Loucy (cell line): Measurements from ENCODE around the gene PKDCC.

Experiments used
- H2AFZ ChIP-seq: fragments of 200-600 bp; sonication (generic); 2 replicates; pipeline ENCODE4 v1.6.0; 2016; ENCODE audit warnings: antibody characterized with exemption, mild to moderate bottlenecking, low read length, moderate library complexity
- H3F3A ChIP-seq: fragments of 200-600 bp; 2 replicates; pipeline ENCODE4 v1.6.0; 2016; ENCODE audit warnings: antibody characterized with exemption, low read depth, mild to moderate bottlenecking
- H3K27me3 ChIP-seq: fragments of 200-600 bp; sonication (generic); 2 replicates; pipeline ENCODE4 v1.6.1; 2014; ENCODE audit warnings: low read length, mild to moderate bottlenecking; ENCODE audit not compliant: insufficient read depth, poor library complexity, severe bottlenecking
- H3K36me3 ChIP-seq: fragments of 200-600 bp; sonication (generic); 2 replicates; pipeline ENCODE4 v1.6.1; 2016; ENCODE audit warnings: low read length; ENCODE audit not compliant: insufficient read depth
- H3K4me1 ChIP-seq: fragments of 200-600 bp; sonication (generic); 2 replicates; pipeline ENCODE4 v1.5.1; 2014; ENCODE audit warnings: low read length, mild to moderate bottlenecking; ENCODE audit not compliant: insufficient read depth, poor library complexity, severe bottlenecking
- H3K4me2 ChIP-seq: fragments of 200-600 bp; sonication (generic); 2 replicates; pipeline ENCODE4 v1.6.0; 2014; ENCODE audit warnings: antibody characterized with exemption, low read length, low read depth, mild to moderate bottlenecking; ENCODE audit not compliant: poor library complexity, severe bottlenecking
- H3K4me3 ChIP-seq: fragments of 200-600 bp; sonication (generic); 2 replicates; pipeline ENCODE4 v1.5.1; 2014; ENCODE audit warnings: low read length, mild to moderate bottlenecking, mixed read lengths; ENCODE audit not compliant: poor library complexity, severe bottlenecking
- H3K79me2 ChIP-seq: fragments of 200-600 bp; sonication (generic); 2 replicates; pipeline ENCODE4 v1.6.1; 2014; ENCODE audit warnings: low read length; ENCODE audit not compliant: insufficient read depth
- H3K9ac ChIP-seq: fragments of 200-600 bp; sonication (generic); 2 replicates; pipeline ENCODE4 v1.6.0; 2014; ENCODE audit warnings: mild to moderate bottlenecking, low read depth, low read length, moderate library complexity; ENCODE audit not compliant: poor library complexity, severe bottlenecking
- H3K9me2 ChIP-seq: fragments of 200-600 bp; sonication (generic); replicated peaks from 2 replicates; pipeline ENCODE4 v1.6.1; 2016; ENCODE audit warnings: low read depth, low read length, mixed read lengths
- H3K9me3 ChIP-seq: fragments of 200-600 bp; sonication (generic); 2 replicates; pipeline ENCODE4 v1.6.1; 2014; ENCODE audit warnings: mild to moderate bottlenecking, antibody characterized with exemption, low read length, low read depth; ENCODE audit not compliant: insufficient read depth
- H4K20me1 ChIP-seq: fragments of 200-600 bp; sonication (generic); 2 replicates; pipeline ENCODE4 v1.6.0; 2014; ENCODE audit warnings: antibody characterized with exemption, low read length, mild to moderate bottlenecking; ENCODE audit not compliant: insufficient read depth, poor library complexity, severe bottlenecking
- CTCF ChIP-seq: fragments of 200-600 bp; sonication (generic); conservative IDR thresholded peaks from 2 replicates; pipeline ENCODE4 v1.5.1; 2014; ENCODE audit warnings: mild to moderate bottlenecking, antibody characterized with exemption, low read length
- EZH2phosphoT487 ChIP-seq: fragments of 200-600 bp; IDR thresholded peaks from 2 replicates; pipeline ENCODE4 v1.6.1; 2018; ENCODE audit warnings: antibody characterized with exemption, mild to moderate bottlenecking, moderate library complexity, borderline replicate concordance

Gene PKDCC

GRCh38 chr2:42050010-42050702 is 2.3 kb downstream of the PKDCC start:
- Histone ChIP-seq H3K27me3 (no peaks in the 10 kb centered on the region), H2AFZ (no peak overlapping the region), H3K9me2 (no peaks in the 10 kb centered on the region), H4K20me1 (no peaks in the 10 kb centered on the region), H3K4me1 (no peaks in the 10 kb centered on the region), H3K4me2 (no peak overlapping the region), H3K9ac (no peak overlapping the region), H3F3A (no peaks in the 10 kb centered on the region), H3K4me3 (no peak overlapping the region), H3K79me2 (no peaks in the 10 kb centered on the region), H3K36me3 (no peaks in the 10 kb centered on the region), H3K9me3 (no peaks in the 10 kb centered on the region)
- TF ChIP-seq EZH2phosphoT487 (no peak), CTCF (no peak)

- TF ChIP-seq EZH2phosphoT487 (no peak), CTCF (no peak)
- Histone ChIP-seq H3K4me2 (no peak overlapping the region), H3K9ac (no peak overlapping the region), H2AFZ (no peak overlapping the region), H3K79me2 (no peaks in the 10 kb centered on the region), H3F3A (no peaks in the 10 kb centered on the region), H4K20me1 (no peaks in the 10 kb centered on the region), H3K4me1 (no peaks in the 10 kb centered on the region), H3K4me3 (no peak overlapping the region), H3K9me2 (no peaks in the 10 kb centered on the region), H3K27me3 (no peaks in the 10 kb centered on the region), H3K36me3 (no peaks in the 10 kb centered on the region), H3K9me3 (no peaks in the 10 kb centered on the region)
Observed at GRCh38 chr2:42050703-42051542, 3.1 kb downstream of the PKDCC start.

- no peak overlapping the region for H2AFZ ChIP-seq
- no peaks in the 10 kb centered on the region for H4K20me1 ChIP-seq
- H3K79me2 ChIP-seq: no peaks in the 10 kb centered on the region
- no peaks in the 10 kb centered on the region for H3K9me3 ChIP-seq
- no peaks in the 10 kb centered on the region for H3K9me2 ChIP-seq
- TF ChIP-seq EZH2phosphoT487 (no peak), CTCF (no peak)
- no peaks in the 10 kb centered on the region for H3F3A ChIP-seq
- H3K9ac ChIP-seq: no peak overlapping the region
- H3K27me3 ChIP-seq: no peaks in the 10 kb centered on the region
- no peaks in the 10 kb centered on the region for H3K36me3 ChIP-seq
- no peak overlapping the region for H3K4me3 ChIP-seq
- no peak overlapping the region for H3K4me2 ChIP-seq
- H3K4me1 ChIP-seq: no peaks in the 10 kb centered on the region
Observed at GRCh38 chr2:42051543-42052235, 3.9 kb downstream of the PKDCC start.
